GM12801 (cell line): ENCODE results near the gene PIK3R6.

Experiments used
- CTCF ChIP-seq: IDR thresholded peaks from one replicate; pipeline ENCODE4 v1.5.1; 2011; ENCODE audit warnings: control low read depth; ENCODE audit not compliant: insufficient read length; ENCODE audit errors: extremely low read depth

The PIK3R6 gene

GRCh38 chr17:8838551-8839095, 28.9 kb downstream of the PIK3R6 start:
- no peak for TF ChIP-seq CTCF

- TF ChIP-seq CTCF, result no peak
Observed at GRCh38 chr17:8837563-8838075, 29.9 kb downstream of the PIK3R6 start.

- TF ChIP-seq CTCF, result no peak
Observed at GRCh38 chr17:8836821-8837562, 30.5 kb downstream of the PIK3R6 start.

GRCh38 chr17:8835631-8836364, 31.7 kb downstream of the PIK3R6 start:
- no peak for TF ChIP-seq CTCF

GRCh38 chr17:8835106-8835505, 32.4 kb downstream of the PIK3R6 start:
- no peak for TF ChIP-seq CTCF

- TF ChIP-seq CTCF, result no peak
Observed at GRCh38 chr17:8832711-8833352, 34.6 kb downstream of the PIK3R6 start.
